ENCODE measurements around the gene CTNNA1.

- TF ChIP-seq SMARCC2 (IDR thresholded peaks at IDR 0.05; ENCODE audit: low read depth): no peak
- TF ChIP-seq TEAD4 (IDR thresholded peaks at IDR 0.05; ENCODE audit: low read length): no peak
- no peak for TF ChIP-seq TEAD4 (CRISPR knock-in tag; IDR thresholded peaks at IDR 0.05; ENCODE audit: borderline replicate concordance)
- no peak for TF ChIP-seq ZKSCAN3 (CRISPR knock-in tag; IDR thresholded peaks at IDR 0.05)
- no peak for TF ChIP-seq ARID2 (IDR thresholded peaks at IDR 0.05)
- TF ChIP-seq MAX (CRISPR knock-in tag; IDR thresholded peaks at IDR 0.05): no peak
- TF ChIP-seq FOXP4 (CRISPR knock-in tag; IDR thresholded peaks at IDR 0.05; ENCODE audit: borderline replicate concordance): no peak
- no peak for TF ChIP-seq EZH2 (IDR thresholded peaks at IDR 0.05; ENCODE audit: borderline replicate concordance, low read depth, low read length)
- TF ChIP-seq NKRF (IDR thresholded peaks at IDR 0.05; ENCODE audit: borderline replicate concordance): no peak
- TF ChIP-seq CTCF (IDR thresholded peaks at IDR 0.05 in 2 of 3, conservative IDR thresholded peaks at IDR 0.05 in 1 of 3; ENCODE audit: insufficient read depth in 2 of 3, low read depth in 1 of 3, low read length in 3 of 3): no peak
- TF ChIP-seq SMC3 (conservative IDR thresholded peaks at IDR 0.05; ENCODE audit: insufficient read depth, low read depth, low read length): no peak
- no peak for TF ChIP-seq GTF2F1 (IDR thresholded peaks at IDR 0.05; ENCODE audit: low read depth, low read length)
These were observed 202.6 kb downstream of the CTNNA1 start for GRCh38 chr5:138955671-138956295.

Data from K562 (cell line).